AG09319 (cell line): ENCODE measurements around the gene ACVRL1.

Source experiments
- DNase-seq: peaks from one replicate; pipeline ENCODE4 v3.0.0-alpha.2; 2010; ENCODE audit warnings: low read depth; ENCODE audit errors: extremely low read depth
- TF ChIP-seq, protein P1 (sequence below): IDR thresholded peaks from 2 replicates; pipeline ENCODE4 v1.5.1; 2011; ENCODE audit warnings: low read depth, mild to moderate bottlenecking, inconsistent platforms, low read length, moderate library complexity

Gene ACVRL1

DNA sequence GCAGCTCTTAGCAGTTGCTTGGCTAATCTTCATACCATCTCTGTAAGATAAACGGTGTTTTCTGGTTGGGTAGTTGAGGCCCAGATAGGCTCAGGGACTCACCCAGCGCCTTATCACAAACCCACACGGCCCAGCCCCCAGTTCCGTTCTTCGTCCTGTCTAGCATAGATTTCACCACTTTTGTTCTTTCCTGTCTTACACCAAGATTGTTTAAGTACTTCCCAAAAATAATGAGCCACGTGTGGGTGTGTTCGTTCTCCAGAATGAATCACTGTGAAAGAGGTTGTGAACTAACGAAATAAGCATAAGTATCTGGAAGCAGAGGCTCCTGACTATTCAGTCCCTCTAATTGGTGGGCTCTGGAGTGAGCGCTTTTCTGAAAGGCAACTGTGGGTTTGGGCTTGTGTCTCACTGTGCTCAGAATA is 65.6 kb downstream of the ACVRL1 start:
- TF ChIP-seq, protein P1, sequence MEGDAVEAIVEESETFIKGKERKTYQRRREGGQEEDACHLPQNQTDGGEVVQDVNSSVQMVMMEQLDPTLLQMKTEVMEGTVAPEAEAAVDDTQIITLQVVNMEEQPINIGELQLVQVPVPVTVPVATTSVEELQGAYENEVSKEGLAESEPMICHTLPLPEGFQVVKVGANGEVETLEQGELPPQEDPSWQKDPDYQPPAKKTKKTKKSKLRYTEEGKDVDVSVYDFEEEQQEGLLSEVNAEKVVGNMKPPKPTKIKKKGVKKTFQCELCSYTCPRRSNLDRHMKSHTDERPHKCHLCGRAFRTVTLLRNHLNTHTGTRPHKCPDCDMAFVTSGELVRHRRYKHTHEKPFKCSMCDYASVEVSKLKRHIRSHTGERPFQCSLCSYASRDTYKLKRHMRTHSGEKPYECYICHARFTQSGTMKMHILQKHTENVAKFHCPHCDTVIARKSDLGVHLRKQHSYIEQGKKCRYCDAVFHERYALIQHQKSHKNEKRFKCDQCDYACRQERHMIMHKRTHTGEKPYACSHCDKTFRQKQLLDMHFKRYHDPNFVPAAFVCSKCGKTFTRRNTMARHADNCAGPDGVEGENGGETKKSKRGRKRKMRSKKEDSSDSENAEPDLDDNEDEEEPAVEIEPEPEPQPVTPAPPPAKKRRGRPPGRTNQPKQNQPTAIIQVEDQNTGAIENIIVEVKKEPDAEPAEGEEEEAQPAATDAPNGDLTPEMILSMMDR = no peak
- no peak for DNase-seq
